Measurements from ENCODE around the gene LRFN5.

The LRFN5 gene

GRCh38 chr14:41782511-41782910 lies 175.8 kb downstream of the LRFN5 start:
- no peak for TF ChIP-seq CTCF (conservative IDR thresholded peaks at IDR 0.05; ENCODE audit: low read depth, low read length)
- no peak overlapping the region for H3K4me3 ChIP-seq (ENCODE audit: low read depth, low read length)
- no peak for DNase-seq (ENCODE audit: low read depth)

- H3K4me3 ChIP-seq (ENCODE audit: low read depth, low read length), result no peak overlapping the region
- no peak for DNase-seq (ENCODE audit: low read depth)
- TF ChIP-seq CTCF (conservative IDR thresholded peaks at IDR 0.05; ENCODE audit: low read depth, low read length), result no peak
Measured at GRCh38 chr14:41783403-41783802, 176.7 kb downstream of the LRFN5 start.

GRCh38 chr14:41785696-41786095 lies 179.0 kb downstream of the LRFN5 start:
- peak; percentile 7 for DNase-seq (ENCODE audit: low read depth)
- TF ChIP-seq CTCF (conservative IDR thresholded peaks at IDR 0.05; ENCODE audit: low read depth, low read length), result no peak
- H3K4me3 ChIP-seq (ENCODE audit: low read depth, low read length), result no peak overlapping the region

- no peak for TF ChIP-seq CTCF (conservative IDR thresholded peaks at IDR 0.05; ENCODE audit: low read depth, low read length)
- no peak overlapping the region for H3K4me3 ChIP-seq (ENCODE audit: low read depth, low read length)
- no peak for DNase-seq (ENCODE audit: low read depth)
Measured at GRCh38 chr14:41799817-41800216, 193.1 kb downstream of the LRFN5 start.

- no peak overlapping the region for H3K4me3 ChIP-seq (ENCODE audit: low read depth, low read length)
- TF ChIP-seq CTCF (conservative IDR thresholded peaks at IDR 0.05; ENCODE audit: low read depth, low read length), result no peak
Measured at GRCh38 chr14:41805633-41806032, 199.0 kb downstream of the LRFN5 start.

GRCh38 chr14:41806366-41806975 lies 199.8 kb downstream of the LRFN5 start:
- no peak for DNase-seq (ENCODE audit: low read depth)
- no peak overlapping the region for H3K4me3 ChIP-seq (ENCODE audit: low read depth, low read length)
- no peak for TF ChIP-seq CTCF (conservative IDR thresholded peaks at IDR 0.05; ENCODE audit: low read depth, low read length)

More at GRCh38 chr14:41805633-41806032, 199.0 kb downstream of the LRFN5 start:
- no peak for DNase-seq (ENCODE audit: low read depth)

- DNase-seq (ENCODE audit: low read depth), result no peak
- no peak overlapping the region for H3K4me3 ChIP-seq (ENCODE audit: low read depth, low read length)
- no peak for TF ChIP-seq CTCF (conservative IDR thresholded peaks at IDR 0.05; ENCODE audit: low read depth, low read length)
Measured at GRCh38 chr14:41810362-41810761, 203.7 kb downstream of the LRFN5 start.
